ENCODE data around the gene REV1.

Gene REV1

DNA sequence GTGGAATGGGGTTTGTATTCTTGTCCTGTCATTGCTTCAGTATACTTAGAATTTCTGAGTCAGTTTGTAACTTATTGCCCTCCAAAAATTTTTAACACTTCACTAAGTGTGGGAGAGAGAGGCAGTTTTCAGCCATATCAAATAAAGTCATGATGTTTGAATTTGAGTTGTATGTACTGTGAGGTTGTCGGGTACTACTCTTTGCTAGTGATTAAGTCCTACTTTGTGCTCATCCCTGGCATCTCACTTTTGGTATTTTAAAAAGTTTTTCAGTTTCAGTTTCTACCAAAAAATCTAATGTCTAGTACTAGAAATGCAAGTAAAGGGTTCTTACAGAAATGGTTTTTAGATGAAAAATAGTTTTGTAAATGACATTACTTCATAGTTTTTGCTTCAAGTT is 111.9 kb downstream of the REV1 start:
- Histone ChIP-seq H3K9ac (ENCODE audit: low read length) (no peak overlapping the region), H3K36me3 (ENCODE audit: low read length) (peaks cover 80% of the 10 kb centered on the region), H3K9me3 (ENCODE audit: insufficient read depth, low read length) (no peaks in the 10 kb centered on the region), H4K20me1 (ENCODE audit: low read depth, low read length) (no peaks in the 10 kb centered on the region), H3F3A (ENCODE audit: insufficient read depth) (no peaks in the 10 kb centered on the region), H3K27me3 (ENCODE audit: low read length) (no peaks in the 10 kb centered on the region), H3K4me2 (ENCODE audit: low read depth, low read length, poor library complexity, severe bottlenecking) (no peak overlapping the region), H3K9me2 (replicated peaks; ENCODE audit: insufficient read depth, low read length) (no peaks in the 10 kb centered on the region), H2AFZ (ENCODE audit: low read depth, low read length, severe bottlenecking) (no peak overlapping the region), H3K27ac (ENCODE audit: low read depth, low read length) (no peak overlapping the region), H3K79me2 (ENCODE audit: insufficient read depth, low read length) (no peaks in the 10 kb centered on the region), H3K4me3 (ENCODE audit: insufficient read depth, low read length, poor library complexity, severe bottlenecking) (no peak overlapping the region)
- TF ChIP-seq EZH2phosphoT487 (conservative IDR thresholded peaks at IDR 0.05; ENCODE audit: low read length) = no peak
- TF ChIP-seq, protein P1, sequence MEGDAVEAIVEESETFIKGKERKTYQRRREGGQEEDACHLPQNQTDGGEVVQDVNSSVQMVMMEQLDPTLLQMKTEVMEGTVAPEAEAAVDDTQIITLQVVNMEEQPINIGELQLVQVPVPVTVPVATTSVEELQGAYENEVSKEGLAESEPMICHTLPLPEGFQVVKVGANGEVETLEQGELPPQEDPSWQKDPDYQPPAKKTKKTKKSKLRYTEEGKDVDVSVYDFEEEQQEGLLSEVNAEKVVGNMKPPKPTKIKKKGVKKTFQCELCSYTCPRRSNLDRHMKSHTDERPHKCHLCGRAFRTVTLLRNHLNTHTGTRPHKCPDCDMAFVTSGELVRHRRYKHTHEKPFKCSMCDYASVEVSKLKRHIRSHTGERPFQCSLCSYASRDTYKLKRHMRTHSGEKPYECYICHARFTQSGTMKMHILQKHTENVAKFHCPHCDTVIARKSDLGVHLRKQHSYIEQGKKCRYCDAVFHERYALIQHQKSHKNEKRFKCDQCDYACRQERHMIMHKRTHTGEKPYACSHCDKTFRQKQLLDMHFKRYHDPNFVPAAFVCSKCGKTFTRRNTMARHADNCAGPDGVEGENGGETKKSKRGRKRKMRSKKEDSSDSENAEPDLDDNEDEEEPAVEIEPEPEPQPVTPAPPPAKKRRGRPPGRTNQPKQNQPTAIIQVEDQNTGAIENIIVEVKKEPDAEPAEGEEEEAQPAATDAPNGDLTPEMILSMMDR (IDR thresholded peaks at IDR 0.05; ENCODE audit: insufficient read depth, low read length, poor library complexity, severe bottlenecking) = no peak

DNA sequence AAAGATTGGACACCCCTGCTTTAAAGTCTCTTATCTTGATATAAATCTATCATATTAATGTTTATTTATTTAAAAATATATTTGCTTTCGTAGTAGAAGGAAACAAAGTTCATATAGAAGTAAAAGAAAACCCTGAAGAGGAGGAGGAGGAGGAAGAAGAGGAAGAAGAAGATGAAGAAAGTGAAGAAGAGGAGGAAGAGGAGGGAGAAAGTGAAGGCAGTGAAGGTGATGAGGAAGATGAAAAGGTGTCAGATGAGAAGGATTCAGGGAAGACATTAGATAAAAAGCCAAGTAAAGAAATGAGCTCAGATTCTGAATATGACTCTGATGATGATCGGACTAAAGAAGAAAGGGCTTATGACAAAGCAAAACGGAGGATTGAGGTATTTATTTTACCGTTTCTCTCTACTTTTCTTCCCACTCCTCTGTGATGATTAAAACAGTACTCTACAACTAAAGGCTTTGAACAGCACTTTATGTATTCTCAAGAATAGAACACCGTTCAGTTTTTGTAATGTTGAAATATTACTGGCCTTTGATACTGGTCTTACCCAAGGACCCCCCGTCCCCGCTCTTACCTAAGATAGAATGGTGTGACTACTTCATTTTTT is 113.5 kb downstream of the REV1 start:
- Histone ChIP-seq H3K79me2 (ENCODE audit: insufficient read depth, low read length) (no peaks in the 10 kb centered on the region), H3K27ac (ENCODE audit: low read depth, low read length) (no peak overlapping the region), H3K9me2 (replicated peaks; ENCODE audit: insufficient read depth, low read length) (no peaks in the 10 kb centered on the region), H3K9me3 (ENCODE audit: insufficient read depth, low read length) (no peaks in the 10 kb centered on the region), H4K20me1 (ENCODE audit: low read depth, low read length) (no peaks in the 10 kb centered on the region), H3K36me3 (ENCODE audit: low read length) (peaks cover 71% of the 10 kb centered on the region), H3K4me2 (ENCODE audit: low read depth, low read length, poor library complexity, severe bottlenecking) (no peak overlapping the region), H3K9ac (ENCODE audit: low read length) (no peak overlapping the region), H3F3A (ENCODE audit: insufficient read depth) (no peaks in the 10 kb centered on the region), H2AFZ (ENCODE audit: low read depth, low read length, severe bottlenecking) (no peak overlapping the region), H3K4me3 (ENCODE audit: insufficient read depth, low read length, poor library complexity, severe bottlenecking) (no peak overlapping the region), H3K27me3 (ENCODE audit: low read length) (no peaks in the 10 kb centered on the region)
- no peak for TF ChIP-seq EZH2phosphoT487 (conservative IDR thresholded peaks at IDR 0.05; ENCODE audit: low read length)
- TF ChIP-seq, protein P1 (IDR thresholded peaks at IDR 0.05; ENCODE audit: insufficient read depth, low read length, poor library complexity, severe bottlenecking) = no peak

DNA sequence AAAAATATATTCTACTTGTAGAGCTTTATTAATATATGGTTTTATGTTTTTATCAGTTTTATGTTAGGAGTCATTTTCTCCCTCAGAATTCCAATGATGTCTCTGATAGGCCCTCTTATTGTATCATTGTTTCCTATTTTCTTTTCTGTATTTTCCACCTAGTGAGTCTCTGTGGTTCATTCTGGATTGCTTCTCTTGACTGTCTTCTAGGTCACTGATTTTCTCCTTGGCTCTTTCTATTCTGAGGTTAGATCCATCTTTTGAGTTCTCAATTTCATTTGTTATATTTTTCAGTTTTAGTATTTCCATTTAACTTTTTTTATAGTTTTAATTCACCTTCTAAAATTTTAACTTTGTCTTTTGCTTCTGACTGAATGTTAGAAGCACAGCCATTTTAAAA is 115.1 kb downstream of the REV1 start:
- peaks cover 64% of the 10 kb centered on the region for H3K36me3 ChIP-seq (ENCODE audit: low read length)
- H3K27ac ChIP-seq (ENCODE audit: low read depth, low read length) = no peak overlapping the region
- no peak overlapping the region for H2AFZ ChIP-seq (ENCODE audit: low read depth, low read length, severe bottlenecking)

More for the DNA sequence above, 115.1 kb downstream of the REV1 start:
- Histone ChIP-seq H4K20me1 (ENCODE audit: low read depth, low read length) (no peaks in the 10 kb centered on the region), H3K9me3 (ENCODE audit: insufficient read depth, low read length) (no peaks in the 10 kb centered on the region), H3K27me3 (ENCODE audit: low read length) (no peaks in the 10 kb centered on the region), H3K9me2 (replicated peaks; ENCODE audit: insufficient read depth, low read length) (no peaks in the 10 kb centered on the region), H3K79me2 (ENCODE audit: insufficient read depth, low read length) (no peaks in the 10 kb centered on the region), H3F3A (ENCODE audit: insufficient read depth) (no peaks in the 10 kb centered on the region; the same call in 1 of the 2 replicates), H3K4me2 (ENCODE audit: low read depth, low read length, poor library complexity, severe bottlenecking) (no peak overlapping the region), H3K9ac (ENCODE audit: low read length) (no peak overlapping the region), H3K4me3 (ENCODE audit: insufficient read depth, low read length, poor library complexity, severe bottlenecking) (no peak overlapping the region)
- TF ChIP-seq EZH2phosphoT487 (conservative IDR thresholded peaks at IDR 0.05; ENCODE audit: low read length) = no peak
- TF ChIP-seq, protein P1 (IDR thresholded peaks at IDR 0.05; ENCODE audit: insufficient read depth, low read length, poor library complexity, severe bottlenecking) = no peak

Data from SU-DHL-6 (cell line).